K562 (cell line): Measurements from ENCODE around the gene ADAMTS2. TPM values are rescaled to one million over a fixed set of nuclear protein-coding genes. Genes with fewer than 3 reads are reported as not detected.

Source experiments
- ATAC-seq: fragments of 200-7000 bp; cut with Tn5 transposase; 3 replicates; pipeline ENCODE4 v1.9.1; 2020; ENCODE audit warnings: moderate library complexity
- BruUV-seq: library from RNA; stranded (reverse); fragments of 400-500 nt; replicated peaks from 2 replicates; lab custom pipeline; 2021; lab: Mats Ljungman, UMichigan
- CTCF ChIA-PET: fragments of 300-600 bp; formaldehyde crosslinking; extraction: SDS; loops from one replicate; lab custom pipeline; 2021; ENCODE audit warnings: low intra/inter-chr PET ratio; lab: Yijun Ruan, JAX
- POLR2A ChIA-PET: fragments of 300-600, 350-650 bp; sonication (Branson Sonifier 250); formaldehyde crosslinking; extraction: SDS; loops from one replicate; lab custom pipeline; 2021; ENCODE audit warnings: antibody characterized with exemption, inconsistent platforms; lab: Yijun Ruan, JAX
- DNase-seq, 4 experiments: peaks; one replicate each; pipeline versions ENCODE4 v3.0.0 to v3.0.0-alpha.2; 2011 to 2018; ENCODE audit warnings: low spot score in 3 of 4, mixed read lengths in 3 of 4; ENCODE audit errors: extremely low read depth in 1 of 4
- FAIRE-seq: peaks from 2 replicates; lab custom pipeline; 2011; peaks lifted over from hg19 to GRCh38; lab: Jason Lieb, UNC
- H2AFZ ChIP-seq: 2 replicates; pipeline ENCODE4 v1.6.0; 2011; ENCODE audit warnings: low read depth, low read length, control low read depth, inconsistent platforms
- H3K27ac ChIP-seq: fragments of 200-600 bp; 3 replicates; pipeline ENCODE4 v1.8.0; 2011; ENCODE audit warnings: low read depth, mild to moderate bottlenecking, control low read depth, inconsistent platforms, low read length, moderate library complexity, mixed read lengths; ENCODE audit errors: extremely low read depth
- H3K27me3 ChIP-seq, 2 experiments: fragments of 300-600 bp in 1 of 2; 2 replicates in 1 of 2; 3 replicates in 1 of 2; pipeline versions ENCODE4 v1.6.0 to v1.8.0; 2011; ENCODE audit warnings: inconsistent platforms in 2 of 2, low read length in 2 of 2, mild to moderate bottlenecking in 1 of 2, mixed read lengths in 1 of 2, moderate library complexity in 1 of 2; ENCODE audit not compliant: control insufficient read depth in 2 of 2, insufficient read depth in 2 of 2
- H3K36me3 ChIP-seq: fragments of 300-600 bp; 3 replicates; pipeline ENCODE4 v1.8.0; 2011; ENCODE audit warnings: mild to moderate bottlenecking, low read length, inconsistent platforms; ENCODE audit not compliant: control insufficient read depth, insufficient read depth
- H3K4me1 ChIP-seq, 2 experiments: fragments of 200-600 bp in 1 of 2; replicated peaks in 1 of 2; 2 replicates in 1 of 2; 3 replicates in 1 of 2; pipeline versions ENCODE4 v1.5.1 to v1.8.0; 2011; ENCODE audit warnings: inconsistent platforms in 2 of 2, low read length in 2 of 2, mild to moderate bottlenecking in 1 of 2, mixed read lengths in 1 of 2, moderate library complexity in 1 of 2; ENCODE audit not compliant: control insufficient read depth in 2 of 2, insufficient read depth in 2 of 2
- H3K4me2 ChIP-seq: 2 replicates; pipeline ENCODE4 v1.6.1; 2011; ENCODE audit warnings: low read length, control low read depth, inconsistent platforms, mixed read lengths; ENCODE audit not compliant: insufficient read depth
- H3K4me3 ChIP-seq: fragments of 200-600 bp; sonication (generic), shearing (Covaris generic); 2 replicates; pipeline ENCODE4 v1.5.1; 2016; ENCODE audit warnings: control low read depth, inconsistent platforms
- H3K79me2 ChIP-seq: fragments of 200-600 bp; 3 replicates; pipeline ENCODE4 v1.8.0; 2011; ENCODE audit warnings: low read length, inconsistent platforms; ENCODE audit not compliant: control insufficient read depth, insufficient read depth
- H3K9ac ChIP-seq, 2 experiments: 2 replicates each; pipeline versions ENCODE4 v1.6.0 to v1.6.1; 2011; ENCODE audit warnings: low read depth in 2 of 2, low read length in 2 of 2, control low read depth in 1 of 2, inconsistent platforms in 1 of 2, mild to moderate bottlenecking in 1 of 2, mixed read lengths in 1 of 2; ENCODE audit not compliant: insufficient read depth in 1 of 2
- H3K9me1 ChIP-seq: one replicate; pipeline ENCODE4 v1.6.0; 2011; ENCODE audit warnings: inconsistent platforms, mild to moderate bottlenecking, low read length, moderate library complexity; ENCODE audit not compliant: control insufficient read depth, insufficient read depth
- H3K9me3 ChIP-seq: replicated peaks from 2 replicates; pipeline ENCODE4 v1.5.1; 2011; ENCODE audit warnings: low read depth, low read length, inconsistent platforms; ENCODE audit not compliant: control insufficient read depth, insufficient read depth
- H4K20me1 ChIP-seq: replicated peaks from 2 replicates; pipeline ENCODE4 v1.6.1; 2011; ENCODE audit warnings: low read length, inconsistent platforms, mixed read lengths; ENCODE audit not compliant: control insufficient read depth, insufficient read depth
- CHD4 ChIP-seq: fragments of 200-600 bp; sonication (generic); IDR thresholded peaks from 3 replicates; pipeline ENCODE4 v1.6.1; 2012; ENCODE audit warnings: low read depth, mild to moderate bottlenecking, mixed read lengths, low read length, inconsistent platforms; ENCODE audit not compliant: insufficient read depth, insufficient replicate concordance, poor library complexity, severe bottlenecking
- HDAC1 ChIP-seq, 2 experiments: fragments of 450-650 bp; IDR thresholded peaks; 2 replicates each; pipeline ENCODE4 v1.6.1; 2016 to 2017; ENCODE audit warnings: inconsistent platforms in 1 of 2, mild to moderate bottlenecking in 1 of 2, moderate library complexity in 1 of 2
- HDAC8 ChIP-seq: fragments of 450-650 bp; IDR thresholded peaks from 2 replicates; pipeline ENCODE4 v1.6.1; 2016; ENCODE audit warnings: mild to moderate bottlenecking, missing genetic modification characterization, moderate library complexity, missing compliant biosample characterization
- HEY1 ChIP-seq: fragments of 250-450 bp; sonication (Bioruptor Pico); IDR thresholded peaks from 2 replicates; pipeline ENCODE4 v1.5.0; 2020; ENCODE audit warnings: mild to moderate bottlenecking, moderate library complexity, borderline replicate concordance
- PHF8 ChIP-seq: fragments of 200-600 bp; sonication (generic); IDR thresholded peaks from 2 replicates; pipeline ENCODE4 v1.6.1; 2012; ENCODE audit warnings: mixed run types, mild to moderate bottlenecking, inconsistent platforms, low read length, moderate library complexity, borderline replicate concordance
- POLR2B ChIP-seq: fragments of 450-650 bp; IDR thresholded peaks from 2 replicates; pipeline ENCODE4 v1.6.1; 2018; ENCODE audit warnings: low read depth; ENCODE audit not compliant: partially characterized antibody
- ZNF12 ChIP-seq: sonication (generic); formaldehyde crosslinking; IDR thresholded peaks from 2 replicates; pipeline ENCODE4 v1.4.0; 2020; ENCODE audit warnings: mild to moderate bottlenecking, missing genetic modification reagents
- ZNF134 ChIP-seq: fragments of 250-450 bp; sonication (Bioruptor Pico); conservative IDR thresholded peaks from 2 replicates; pipeline ENCODE4 v1.4.0; 2020
- WGBS: fragments of 100-300 bp; shearing (Covaris generic); methylation state at CpG from one replicate; pipeline ENCODE4 v1.1.6; 2016; ENCODE audit warnings: low coverage, mixed read lengths; ENCODE audit not compliant: insufficient coverage; ENCODE audit errors: missing lambda C conversion rate; 5-methylcytosine and 5-hydroxymethylcytosine counted together
- in situ Hi-C: fragments of 300-500 bp; cut with MboI; formaldehyde crosslinking; loops from 4 replicates; pipeline ENCODE4 v1.15.0; 2018; ENCODE audit warnings: inconsistent platforms, mixed read lengths
- intact Hi-C: fragments of 100-400 bp; cut with micrococcal nuclease; formaldehyde crosslinking; loops from 2 replicates; pipeline ENCODE4 v1.14.2; 2022
- polyA plus RNA-seq, 8 experiments: library from polyadenylated mRNA; depleted of rRNA in 4 of 8; stranded (reverse) in 5 of 8; unstranded in 3 of 8; fragments of >200 nt; fragmentation: Nextera tagmentation in 2 of 8; fragmentation: Illumina TruSeq in 1 of 8; extraction: Ambion mirVana in 2 of 8; extraction: Trizol in 1 of 8; gene quantifications; 2 replicates each; pipeline versions ENCODE4 v1.2.1 to v1.2.3, GENCODE V29; 2011 to 2014; ENCODE audit warnings: inconsistent platforms in 1 of 8, missing spikeins in 1 of 8
- total RNA-seq, 7 experiments: library from RNA; depleted of rRNA in 6 of 7; stranded (reverse); fragments of >200 nt in 6 of 7; fragmentation: Illumina TruSeq in 2 of 7; extraction: Trizol in 2 of 7; gene quantifications; 2 replicates each; pipeline versions ENCODE4 v1.2.1 to v1.2.3, GENCODE V29; 2011 to 2021; ENCODE audit warnings: low replicate concordance in 1 of 7
- TF ChIP-seq, protein P1 (sequence below): IDR thresholded peaks from 2 replicates; pipeline ENCODE4 v1.6.1; 2012; ENCODE audit warnings: low read depth, low read length, improper control_type of control experiment, borderline replicate concordance
- TF ChIP-seq, protein P2 (sequence below): fragments of 250-450 bp; sonication (Bioruptor Pico); IDR thresholded peaks from 2 replicates; pipeline ENCODE4 v1.4.0; 2020; ENCODE audit warnings: mild to moderate bottlenecking, moderate library complexity, borderline replicate concordance
- TF ChIP-seq, protein P3 (sequence below): sonication (generic); formaldehyde crosslinking; IDR thresholded peaks from 2 replicates; pipeline ENCODE4 v1.8.0; 2023; ENCODE audit warnings: missing genetic modification reagents, mild to moderate bottlenecking, borderline replicate concordance

ADAMTS2 gene
- total and polyA plus RNA-seq, 9 of the 15 experiments (the other 6 are each of a cell fraction or from before 2014, with no cell fraction given), result not detected

DNA sequence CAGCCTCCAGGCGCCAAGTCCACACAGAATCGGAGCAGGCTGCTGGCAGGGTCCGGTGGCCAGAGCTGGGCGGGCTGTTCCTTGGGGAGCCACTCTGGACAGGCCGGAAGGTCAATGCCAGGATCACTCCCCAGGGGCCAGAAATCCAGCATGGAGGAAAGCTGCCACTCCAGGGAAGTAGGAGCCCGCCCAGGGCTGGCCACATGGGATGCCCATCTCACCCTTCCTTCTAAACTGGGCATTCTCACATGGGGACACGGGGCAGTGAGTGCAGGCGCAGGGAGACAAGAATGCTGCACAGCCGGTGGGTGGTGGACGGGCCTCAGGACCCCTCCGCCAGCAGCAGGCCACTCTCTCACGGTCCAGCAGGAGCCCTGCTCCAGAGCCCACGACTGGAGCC lies 58.2 kb downstream of the ADAMTS2 start:
- Histone ChIP-seq H3K27ac (no peak overlapping the region), H3K27me3 (peaks cover 14 to 54% of the 10 kb centered on the region in 2 experiments), H2AFZ (no peak overlapping the region), H3K79me2 (no peaks in the 10 kb centered on the region), H4K20me1 (no peaks in the 10 kb centered on the region), H3K9me1 (no peaks in the 10 kb centered on the region), H3K4me3 (no peak overlapping the region), H3K4me2 (no peak overlapping the region), H3K9me3 (no peaks in the 10 kb centered on the region), H3K9ac (no peak overlapping the region), H3K36me3 (no peaks in the 10 kb centered on the region), H3K4me1 (no peaks in the 10 kb centered on the region)
- ATAC-seq, result no peak
- CTCF ChIA-PET, result no interaction called here
- POLR2A ChIA-PET, result interaction anchor here (0.6 kb wide), 1 partner anchor 217 kb away, joined by 3 read pairs; no protein-coding TSS in a partner anchor
- in situ Hi-C loops (no loop called here), intact Hi-C loops (no loop called here)
- DNase-seq, result no peak
- no peak for FAIRE-seq
- BruUV-seq, result no TSS peak
- WGBS, result 0% methylated on average over 11 of the region's 13 CpGs
- TF ChIP-seq PHF8 (no peak), ZNF12 (CRISPR knock-in tag) (no peak), CHD4 (no peak), HDAC1 (IDR thresholded peaks at IDR 0.05) (no peak), HDAC8 (tag) (no peak), HEY1 (CRISPR knock-in tag) (no peak), POLR2B (no peak), ZNF134 (CRISPR knock-in tag) (no peak)
- TF ChIP-seq, protein P1, sequence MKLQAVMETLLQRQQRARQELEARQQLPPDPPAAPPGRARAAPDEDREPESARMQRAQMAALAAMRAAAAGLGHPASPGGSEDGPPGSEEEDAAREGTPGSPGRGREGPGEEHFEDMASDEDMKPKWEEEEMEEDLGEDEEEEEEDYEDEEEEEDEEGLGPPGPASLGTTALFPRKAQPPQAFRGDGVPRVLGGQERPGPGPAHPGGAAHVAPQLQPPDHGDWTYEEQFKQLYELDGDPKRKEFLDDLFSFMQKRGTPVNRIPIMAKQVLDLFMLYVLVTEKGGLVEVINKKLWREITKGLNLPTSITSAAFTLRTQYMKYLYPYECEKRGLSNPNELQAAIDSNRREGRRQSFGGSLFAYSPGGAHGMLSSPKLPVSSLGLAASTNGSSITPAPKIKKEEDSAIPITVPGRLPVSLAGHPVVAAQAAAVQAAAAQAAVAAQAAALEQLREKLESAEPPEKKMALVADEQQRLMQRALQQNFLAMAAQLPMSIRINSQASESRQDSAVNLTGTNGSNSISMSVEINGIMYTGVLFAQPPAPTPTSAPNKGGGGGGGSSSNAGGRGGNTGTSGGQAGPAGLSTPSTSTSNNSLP, result no peak
- TF ChIP-seq, protein P2, sequence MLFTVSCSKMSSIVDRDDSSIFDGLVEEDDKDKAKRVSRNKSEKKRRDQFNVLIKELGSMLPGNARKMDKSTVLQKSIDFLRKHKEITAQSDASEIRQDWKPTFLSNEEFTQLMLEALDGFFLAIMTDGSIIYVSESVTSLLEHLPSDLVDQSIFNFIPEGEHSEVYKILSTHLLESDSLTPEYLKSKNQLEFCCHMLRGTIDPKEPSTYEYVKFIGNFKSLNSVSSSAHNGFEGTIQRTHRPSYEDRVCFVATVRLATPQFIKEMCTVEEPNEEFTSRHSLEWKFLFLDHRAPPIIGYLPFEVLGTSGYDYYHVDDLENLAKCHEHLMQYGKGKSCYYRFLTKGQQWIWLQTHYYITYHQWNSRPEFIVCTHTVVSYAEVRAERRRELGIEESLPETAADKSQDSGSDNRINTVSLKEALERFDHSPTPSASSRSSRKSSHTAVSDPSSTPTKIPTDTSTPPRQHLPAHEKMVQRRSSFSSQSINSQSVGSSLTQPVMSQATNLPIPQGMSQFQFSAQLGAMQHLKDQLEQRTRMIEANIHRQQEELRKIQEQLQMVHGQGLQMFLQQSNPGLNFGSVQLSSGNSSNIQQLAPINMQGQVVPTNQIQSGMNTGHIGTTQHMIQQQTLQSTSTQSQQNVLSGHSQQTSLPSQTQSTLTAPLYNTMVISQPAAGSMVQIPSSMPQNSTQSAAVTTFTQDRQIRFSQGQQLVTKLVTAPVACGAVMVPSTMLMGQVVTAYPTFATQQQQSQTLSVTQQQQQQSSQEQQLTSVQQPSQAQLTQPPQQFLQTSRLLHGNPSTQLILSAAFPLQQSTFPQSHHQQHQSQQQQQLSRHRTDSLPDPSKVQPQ, result no peak
- TF ChIP-seq, protein P3, sequence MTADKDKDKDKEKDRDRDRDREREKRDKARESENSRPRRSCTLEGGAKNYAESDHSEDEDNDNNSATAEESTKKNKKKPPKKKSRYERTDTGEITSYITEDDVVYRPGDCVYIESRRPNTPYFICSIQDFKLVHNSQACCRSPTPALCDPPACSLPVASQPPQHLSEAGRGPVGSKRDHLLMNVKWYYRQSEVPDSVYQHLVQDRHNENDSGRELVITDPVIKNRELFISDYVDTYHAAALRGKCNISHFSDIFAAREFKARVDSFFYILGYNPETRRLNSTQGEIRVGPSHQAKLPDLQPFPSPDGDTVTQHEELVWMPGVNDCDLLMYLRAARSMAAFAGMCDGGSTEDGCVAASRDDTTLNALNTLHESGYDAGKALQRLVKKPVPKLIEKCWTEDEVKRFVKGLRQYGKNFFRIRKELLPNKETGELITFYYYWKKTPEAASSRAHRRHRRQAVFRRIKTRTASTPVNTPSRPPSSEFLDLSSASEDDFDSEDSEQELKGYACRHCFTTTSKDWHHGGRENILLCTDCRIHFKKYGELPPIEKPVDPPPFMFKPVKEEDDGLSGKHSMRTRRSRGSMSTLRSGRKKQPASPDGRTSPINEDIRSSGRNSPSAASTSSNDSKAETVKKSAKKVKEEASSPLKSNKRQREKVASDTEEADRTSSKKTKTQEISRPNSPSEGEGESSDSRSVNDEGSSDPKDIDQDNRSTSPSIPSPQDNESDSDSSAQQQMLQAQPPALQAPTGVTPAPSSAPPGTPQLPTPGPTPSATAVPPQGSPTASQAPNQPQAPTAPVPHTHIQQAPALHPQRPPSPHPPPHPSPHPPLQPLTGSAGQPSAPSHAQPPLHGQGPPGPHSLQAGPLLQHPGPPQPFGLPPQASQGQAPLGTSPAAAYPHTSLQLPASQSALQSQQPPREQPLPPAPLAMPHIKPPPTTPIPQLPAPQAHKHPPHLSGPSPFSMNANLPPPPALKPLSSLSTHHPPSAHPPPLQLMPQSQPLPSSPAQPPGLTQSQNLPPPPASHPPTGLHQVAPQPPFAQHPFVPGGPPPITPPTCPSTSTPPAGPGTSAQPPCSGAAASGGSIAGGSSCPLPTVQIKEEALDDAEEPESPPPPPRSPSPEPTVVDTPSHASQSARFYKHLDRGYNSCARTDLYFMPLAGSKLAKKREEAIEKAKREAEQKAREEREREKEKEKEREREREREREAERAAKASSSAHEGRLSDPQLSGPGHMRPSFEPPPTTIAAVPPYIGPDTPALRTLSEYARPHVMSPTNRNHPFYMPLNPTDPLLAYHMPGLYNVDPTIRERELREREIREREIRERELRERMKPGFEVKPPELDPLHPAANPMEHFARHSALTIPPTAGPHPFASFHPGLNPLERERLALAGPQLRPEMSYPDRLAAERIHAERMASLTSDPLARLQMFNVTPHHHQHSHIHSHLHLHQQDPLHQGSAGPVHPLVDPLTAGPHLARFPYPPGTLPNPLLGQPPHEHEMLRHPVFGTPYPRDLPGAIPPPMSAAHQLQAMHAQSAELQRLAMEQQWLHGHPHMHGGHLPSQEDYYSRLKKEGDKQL (CRISPR knock-in tag), result no peak
